Hematopoietic multipotent progenitor cell treated with erythropoietin and hydrocortisone succinate and interleukin-3 and kit ligand, for 6 days (in vitro differentiated cells): Measurements from ENCODE around the gene CCDC12.

Experiments used
- DNase-seq: peaks from one replicate; pipeline ENCODE4 v3.0.0-alpha.2; 2015

CCDC12 gene

DNA sequence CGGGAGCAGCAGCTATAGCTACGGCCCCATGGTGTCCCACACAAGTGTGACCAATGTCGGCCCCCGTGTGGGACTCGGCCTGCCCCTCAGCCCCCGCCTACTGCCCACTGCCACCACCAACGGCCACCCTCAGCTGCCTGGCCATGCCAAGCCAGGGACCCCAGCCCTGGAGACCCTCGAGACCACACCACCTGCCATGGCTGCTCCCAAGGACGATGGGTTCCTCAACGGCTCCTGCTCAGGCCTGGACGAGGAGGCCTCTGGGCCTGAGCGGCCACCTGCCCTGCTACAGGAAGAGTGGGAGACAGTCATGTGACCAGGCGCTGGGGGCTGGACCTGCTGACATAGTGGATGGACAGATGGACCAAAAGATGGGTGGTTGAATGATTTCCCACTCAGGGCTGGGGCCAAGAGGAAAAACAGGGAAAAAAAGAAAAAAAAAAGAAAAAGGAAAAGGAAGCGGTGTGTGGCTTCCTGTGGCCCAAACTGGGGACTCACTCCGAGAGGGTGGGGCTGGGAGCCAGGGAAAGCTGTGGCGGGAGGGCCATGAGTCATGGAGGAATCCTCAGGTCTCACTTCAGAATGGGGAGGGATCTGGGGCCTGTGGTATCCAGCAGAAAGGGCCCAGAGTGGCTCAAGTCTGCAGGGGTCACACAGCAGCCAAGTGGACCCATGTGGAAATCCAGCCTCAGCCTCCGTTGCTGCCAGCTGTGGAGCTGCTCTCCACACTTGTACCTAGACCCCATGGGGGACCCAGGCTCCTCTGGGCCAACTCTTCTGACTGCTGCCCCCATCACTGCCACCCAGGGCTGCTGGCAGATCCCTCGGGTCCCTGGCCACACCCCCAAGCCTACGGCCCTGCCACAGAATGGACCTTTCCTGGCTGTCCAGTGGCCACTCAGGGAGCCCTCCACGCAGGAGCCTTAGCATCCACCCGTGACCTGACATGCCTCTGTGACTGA lies 72.9 kb downstream of the CCDC12 start:
- DNase-seq, result no peak

DNA sequence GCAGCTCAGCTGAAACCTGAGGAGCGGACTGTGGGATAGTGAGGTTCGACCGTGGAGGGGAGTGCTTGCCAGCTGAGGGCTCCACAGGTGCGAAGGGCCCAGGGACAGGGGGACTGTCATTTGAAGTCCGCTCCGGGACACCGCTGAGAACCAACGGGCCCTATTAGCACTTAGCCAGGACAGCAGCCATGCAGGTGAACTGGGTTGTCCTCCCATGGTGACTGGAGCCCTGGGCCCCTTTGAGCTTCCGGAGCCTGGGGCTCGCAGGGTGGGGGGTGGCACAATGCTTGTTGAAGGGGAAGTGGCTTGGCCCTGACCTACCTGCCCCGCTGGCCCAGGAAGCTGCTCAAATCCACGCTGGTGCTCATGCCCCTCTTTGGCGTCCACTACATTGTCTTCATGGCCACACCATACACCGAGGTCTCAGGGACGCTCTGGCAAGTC lies 74.3 kb downstream of the CCDC12 start:
- DNase-seq, result no peak

DNA sequence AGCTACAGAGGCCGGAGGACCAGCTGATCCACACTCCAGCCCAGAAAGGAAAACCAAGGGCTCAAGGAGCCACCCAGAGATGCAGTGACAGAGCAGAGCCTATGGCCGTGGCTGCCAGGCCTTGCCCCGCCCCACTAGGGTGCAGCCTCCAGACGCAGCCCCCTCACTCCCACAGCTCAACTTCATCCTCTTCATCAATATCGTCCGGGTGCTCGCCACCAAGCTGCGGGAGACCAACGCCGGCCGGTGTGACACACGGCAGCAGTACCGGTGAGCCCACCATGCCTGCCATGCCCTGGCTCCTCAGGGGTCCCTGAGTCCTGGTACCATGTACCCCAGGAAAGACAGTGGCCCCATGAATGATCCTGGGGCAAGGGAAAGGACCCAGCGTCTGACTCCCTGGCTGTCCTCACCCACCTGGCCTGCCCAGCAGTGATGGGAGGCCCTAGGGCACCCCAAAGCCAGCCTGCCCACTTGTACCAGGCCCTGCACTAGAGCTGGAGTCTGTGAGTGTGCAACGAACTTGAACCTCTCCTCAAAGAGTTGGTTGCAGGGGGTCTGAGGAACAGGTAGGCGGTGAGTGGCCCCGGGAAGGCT lies 74.9 kb downstream of the CCDC12 start:
- no peak for DNase-seq

DNA sequence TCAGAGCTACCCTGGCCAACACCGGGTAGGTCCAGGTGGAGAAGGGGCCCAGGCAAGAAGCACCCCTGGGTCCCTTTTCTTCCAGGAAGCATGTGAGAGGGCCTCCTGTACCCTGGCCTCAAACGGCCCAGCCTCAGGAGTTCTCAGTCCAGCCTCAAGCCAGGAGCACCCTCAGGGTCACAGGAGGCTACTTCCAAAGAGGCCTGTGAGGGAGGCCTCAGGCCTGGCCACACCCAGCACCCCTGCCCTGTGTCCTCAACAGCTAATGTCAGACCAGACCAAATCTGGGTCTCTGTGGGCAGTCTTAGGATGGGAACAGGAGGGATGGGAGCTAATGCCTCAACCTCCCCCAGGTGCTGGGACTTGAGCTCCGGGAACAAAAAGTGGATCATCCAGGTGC lies 75.5 kb downstream of the CCDC12 start:
- no peak for DNase-seq

DNA sequence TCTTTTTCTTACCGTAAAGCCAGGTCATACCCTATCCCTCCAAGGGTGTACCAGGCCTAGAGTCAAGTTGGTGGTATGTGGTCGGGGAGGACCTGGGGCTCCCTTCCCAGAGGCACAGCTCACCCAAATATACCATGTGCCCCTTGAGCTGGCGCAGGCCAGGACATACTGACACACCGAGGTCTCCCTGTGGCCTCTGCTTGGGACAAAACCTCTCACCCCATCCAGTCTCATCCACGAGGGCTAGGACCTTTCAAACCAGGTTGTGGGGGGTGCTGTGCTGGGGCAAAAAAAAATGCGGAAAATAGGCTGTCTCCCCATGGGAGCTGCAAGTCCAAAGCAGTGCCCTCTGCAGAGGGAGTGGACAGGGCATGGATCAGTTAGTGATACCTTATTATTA lies 76.2 kb downstream of the CCDC12 start:
- no peak for DNase-seq

DNA sequence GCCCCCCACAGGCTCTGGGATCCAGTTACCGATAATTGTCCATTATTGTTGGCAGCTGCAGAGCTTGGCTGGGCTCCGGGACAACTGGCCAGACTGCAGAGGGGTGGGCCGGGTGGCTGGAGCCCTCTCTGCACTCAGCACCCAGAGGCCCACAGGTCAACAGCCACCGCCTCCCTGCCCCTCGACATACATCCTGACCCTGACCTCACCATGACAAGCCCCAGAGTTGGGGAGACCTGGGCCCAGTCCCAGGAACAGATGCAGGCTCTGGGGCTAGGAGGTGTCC lies 76.6 kb downstream of the CCDC12 start:
- DNase-seq, result no peak

DNA sequence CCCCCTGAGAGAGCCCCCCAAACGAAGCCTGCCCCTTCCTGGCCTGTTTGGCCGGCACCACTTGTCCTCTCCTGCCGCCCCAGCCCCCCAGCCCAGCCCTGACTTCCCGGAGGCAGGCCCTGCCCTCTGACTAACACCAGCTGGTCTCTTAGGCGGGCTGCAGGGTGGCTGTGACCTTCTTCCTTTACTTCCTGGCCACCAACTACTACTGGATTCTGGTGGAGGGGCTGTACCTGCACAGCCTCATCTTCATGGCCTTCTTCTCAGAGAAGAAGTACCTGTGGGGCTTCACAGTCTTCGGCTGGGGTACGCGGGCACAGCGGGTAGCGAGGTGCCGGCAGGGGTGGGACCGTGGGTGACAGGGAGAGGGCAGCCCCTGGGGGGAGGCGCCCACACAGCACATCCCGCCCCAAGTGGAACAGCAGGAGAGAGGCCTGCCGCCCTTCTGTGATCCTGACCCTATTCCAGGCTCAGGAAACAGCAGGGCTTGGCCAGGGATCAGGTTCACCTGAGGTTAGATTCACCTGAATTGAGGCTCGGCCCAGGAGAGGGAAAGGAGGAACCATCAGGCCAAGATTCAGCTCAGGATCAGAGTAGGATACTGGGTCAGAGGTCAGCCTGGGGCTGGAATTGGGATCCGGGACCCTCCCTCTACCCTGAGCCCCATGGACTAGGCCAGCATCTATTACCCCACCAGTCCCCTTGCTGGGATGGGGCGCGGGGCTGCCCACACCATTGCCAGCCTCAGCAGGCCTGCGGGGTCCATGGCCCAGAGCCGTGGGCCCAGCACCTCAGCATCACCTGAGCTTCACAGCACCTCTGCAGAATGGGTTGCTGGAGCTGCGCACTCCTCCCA lies 77.2 kb downstream of the CCDC12 start:
- no peak for DNase-seq

DNA sequence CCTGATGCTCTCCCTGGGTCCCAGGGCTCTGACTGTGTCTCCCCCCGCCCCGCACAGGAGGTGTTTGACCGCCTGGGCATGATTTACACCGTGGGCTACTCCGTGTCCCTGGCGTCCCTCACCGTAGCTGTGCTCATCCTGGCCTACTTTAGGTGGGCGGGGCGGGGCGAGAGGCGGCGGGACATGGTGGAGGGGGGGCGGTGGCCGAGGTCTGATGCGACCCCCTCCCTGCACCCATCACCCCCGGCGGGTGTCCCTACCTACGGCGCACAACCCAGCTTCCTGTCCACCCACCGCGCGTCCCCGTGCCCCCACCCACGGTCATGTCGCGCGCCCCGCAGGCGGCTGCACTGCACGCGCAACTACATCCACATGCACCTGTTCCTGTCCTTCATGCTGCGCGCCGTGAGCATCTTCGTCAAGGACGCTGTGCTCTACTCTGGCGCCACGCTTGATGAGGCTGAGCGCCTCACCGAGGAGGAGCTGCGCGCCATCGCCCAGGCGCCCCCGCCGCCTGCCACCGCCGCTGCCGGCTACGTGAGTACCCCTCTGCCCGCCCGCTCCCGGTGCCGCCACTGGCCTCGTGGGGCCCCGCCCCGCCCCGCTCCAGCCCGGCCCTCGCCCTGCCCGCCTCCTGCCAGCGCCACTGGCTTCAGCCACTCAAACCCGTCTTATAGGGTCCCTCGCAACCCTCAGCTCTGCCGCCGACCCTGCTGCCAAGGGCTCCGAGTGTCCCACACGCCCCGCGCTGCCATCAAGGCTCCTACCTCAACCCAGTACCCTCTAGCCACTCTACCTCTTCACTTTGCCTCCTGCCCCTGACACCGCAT lies 78.0 kb downstream of the CCDC12 start:
- DNase-seq, result no peak

DNA sequence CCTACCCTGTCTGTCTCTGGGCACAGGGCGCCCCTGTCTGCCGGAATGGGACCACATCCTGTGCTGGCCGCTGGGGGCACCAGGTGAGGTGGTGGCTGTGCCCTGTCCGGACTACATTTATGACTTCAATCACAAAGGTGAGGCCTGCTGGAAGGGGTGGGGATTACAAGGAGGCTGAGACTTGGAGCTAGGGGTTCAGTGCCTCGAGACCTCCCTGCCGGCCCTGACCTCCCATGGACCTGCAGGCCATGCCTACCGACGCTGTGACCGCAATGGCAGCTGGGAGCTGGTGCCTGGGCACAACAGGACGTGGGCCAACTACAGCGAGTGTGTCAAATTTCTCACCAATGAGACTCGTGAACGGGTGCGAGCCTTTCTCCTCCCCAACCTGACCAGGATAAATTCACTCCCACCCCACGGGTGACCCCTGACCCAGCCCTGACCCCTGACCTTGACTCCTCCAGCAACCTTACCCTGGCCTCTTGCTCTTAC lies 78.7 kb downstream of the CCDC12 start:
- no peak for DNase-seq

DNA sequence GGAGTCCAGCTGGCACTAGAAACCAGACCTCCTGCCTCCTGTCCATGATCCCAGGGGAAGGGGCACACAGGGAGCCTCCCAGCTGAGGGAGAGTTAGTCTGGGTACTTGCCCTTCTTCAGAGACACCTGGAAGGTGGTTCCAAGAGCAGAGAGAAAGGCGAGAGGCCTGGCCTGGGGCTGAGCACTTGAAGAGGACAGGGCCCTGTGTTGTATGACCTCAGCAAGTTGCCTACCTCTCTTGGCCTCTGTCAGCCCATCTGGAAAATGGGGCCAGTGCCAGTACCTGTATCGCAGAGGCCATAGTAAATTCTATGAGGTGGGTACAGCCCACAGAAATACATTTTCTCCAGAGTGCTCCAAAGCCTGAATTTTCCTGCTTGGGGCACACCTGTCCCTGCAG lies 79.5 kb downstream of the CCDC12 start:
- no peak for DNase-seq

DNA sequence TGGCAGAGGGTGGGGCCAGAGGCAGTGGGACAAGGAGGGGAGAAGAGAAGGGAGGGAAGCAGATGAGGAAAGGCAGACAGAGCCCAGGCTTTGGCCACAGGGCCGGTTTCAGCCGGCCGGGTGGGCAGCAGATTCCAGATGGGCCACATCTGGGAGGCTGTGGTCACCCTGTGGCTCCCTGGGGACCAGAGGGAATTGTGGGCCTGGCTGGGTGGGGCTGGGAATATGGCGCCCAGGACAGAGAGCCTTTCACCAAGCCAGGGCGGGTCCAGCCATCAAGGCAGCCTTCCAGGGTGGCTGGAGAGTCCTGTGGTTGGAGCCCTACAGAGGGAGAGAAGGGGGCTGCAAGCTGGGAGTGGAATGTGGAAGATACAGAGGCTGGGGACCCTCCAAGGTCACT lies 80.2 kb downstream of the CCDC12 start:
- DNase-seq, result no peak

DNA sequence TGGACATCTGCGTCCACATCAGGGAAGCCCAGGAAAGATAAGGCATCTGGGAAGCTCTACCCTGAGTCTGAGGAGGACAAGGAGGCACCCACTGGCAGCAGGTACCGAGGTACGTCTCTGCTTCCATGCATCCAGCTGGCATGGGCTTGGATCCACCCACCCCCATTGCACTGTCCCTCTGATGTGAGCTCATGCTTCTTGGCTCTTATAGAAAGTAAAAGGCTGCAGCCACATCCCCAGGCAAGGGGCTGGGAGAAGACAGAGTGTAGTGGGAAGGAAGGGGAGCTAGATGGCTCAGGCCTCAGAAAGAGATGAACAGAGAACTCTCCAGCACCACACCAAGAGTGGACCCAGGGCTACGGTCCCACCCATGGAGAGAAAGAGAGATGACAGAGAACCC lies 80.8 kb downstream of the CCDC12 start:
- DNase-seq, result no peak

DNA sequence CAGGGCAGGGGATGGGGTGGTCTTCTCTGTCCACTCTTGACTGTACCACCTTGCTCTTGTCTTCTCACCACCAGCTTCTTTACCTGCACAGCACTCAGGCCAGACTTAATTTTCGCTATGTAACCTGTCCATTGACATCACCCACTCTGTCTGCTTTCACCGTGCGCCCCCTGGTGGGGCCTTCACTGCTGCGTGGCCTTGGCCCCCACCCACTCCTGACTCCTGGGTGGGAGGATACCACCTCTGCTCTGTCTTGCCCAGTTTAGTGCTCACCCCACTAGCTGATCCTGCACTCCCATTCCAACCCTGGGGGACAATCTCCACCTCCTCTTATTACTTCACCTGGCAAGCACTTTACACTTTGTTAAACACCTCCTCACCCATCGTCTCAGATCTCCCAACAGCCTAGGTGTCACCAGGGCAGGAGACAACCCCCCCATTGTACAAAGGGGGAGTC lies 81.3 kb downstream of the CCDC12 start:
- peak; percentile 79 for DNase-seq

DNA sequence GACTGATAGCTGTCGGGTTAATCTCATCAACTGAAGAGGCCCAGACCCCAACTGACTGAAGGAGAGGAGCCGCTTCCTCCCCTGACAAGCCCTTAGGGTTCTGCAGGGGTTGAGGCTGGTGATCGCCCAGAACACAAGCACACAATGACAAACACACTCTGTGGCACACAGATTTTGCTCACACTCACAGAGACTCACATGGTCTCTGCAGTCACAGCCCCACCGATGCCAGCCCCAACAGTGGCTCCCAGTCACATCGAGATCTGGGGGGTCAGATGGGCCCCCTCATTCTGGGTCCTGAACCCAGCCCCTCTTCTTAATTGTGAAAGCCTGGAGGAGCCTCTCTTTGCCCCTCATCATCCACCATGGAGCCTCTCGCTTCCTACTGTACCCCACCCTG lies 82.3 kb downstream of the CCDC12 start:
- no peak for DNase-seq

DNA sequence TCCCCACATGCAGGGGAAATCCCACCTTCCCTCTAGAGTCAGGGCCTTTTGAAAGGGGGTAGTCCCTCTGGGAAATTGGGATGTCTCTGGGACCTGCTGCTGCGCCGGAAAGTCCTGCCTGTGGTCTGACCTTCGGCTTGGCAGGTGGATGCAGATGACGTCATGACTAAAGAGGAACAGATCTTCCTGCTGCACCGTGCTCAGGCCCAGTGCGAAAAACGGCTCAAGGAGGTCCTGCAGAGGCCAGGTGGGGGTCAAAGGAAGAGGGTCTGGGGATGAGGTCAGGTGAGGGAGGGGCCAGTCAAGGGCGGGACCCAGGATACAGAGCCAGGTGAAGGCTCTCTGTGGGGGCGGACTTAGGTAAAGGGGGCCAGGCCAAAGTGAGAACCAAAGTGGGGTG lies 82.8 kb downstream of the CCDC12 start:
- no peak for DNase-seq

DNA sequence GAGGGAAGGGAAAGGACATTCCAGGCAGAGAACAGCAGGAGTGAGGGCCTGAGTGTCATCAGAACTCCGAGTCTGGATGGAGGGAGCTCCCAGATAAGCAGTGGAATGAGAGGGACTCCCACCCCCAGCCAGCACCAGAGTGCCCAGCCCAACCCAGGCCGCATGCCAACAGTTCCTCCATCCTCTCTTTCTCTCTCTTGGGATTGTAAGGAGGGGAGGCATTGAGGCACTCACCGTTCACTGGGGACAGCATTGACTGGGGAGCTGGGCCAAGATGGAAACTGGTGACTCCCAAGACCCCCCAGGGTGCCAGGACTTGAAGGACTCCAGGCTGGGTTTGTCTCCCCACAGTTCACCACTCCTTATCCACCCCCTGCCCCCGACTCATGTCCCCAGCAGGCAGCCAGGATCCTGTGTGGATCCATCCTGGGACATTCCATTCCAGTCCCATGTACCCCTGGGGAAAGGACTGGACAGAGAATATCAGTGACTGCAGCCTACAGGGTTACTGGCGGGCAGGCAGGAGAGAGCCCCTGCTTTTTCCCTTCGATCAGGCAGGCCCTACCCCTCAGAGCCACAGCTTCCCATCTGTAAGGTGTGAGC lies 83.3 kb downstream of the CCDC12 start:
- DNase-seq, result no peak

DNA sequence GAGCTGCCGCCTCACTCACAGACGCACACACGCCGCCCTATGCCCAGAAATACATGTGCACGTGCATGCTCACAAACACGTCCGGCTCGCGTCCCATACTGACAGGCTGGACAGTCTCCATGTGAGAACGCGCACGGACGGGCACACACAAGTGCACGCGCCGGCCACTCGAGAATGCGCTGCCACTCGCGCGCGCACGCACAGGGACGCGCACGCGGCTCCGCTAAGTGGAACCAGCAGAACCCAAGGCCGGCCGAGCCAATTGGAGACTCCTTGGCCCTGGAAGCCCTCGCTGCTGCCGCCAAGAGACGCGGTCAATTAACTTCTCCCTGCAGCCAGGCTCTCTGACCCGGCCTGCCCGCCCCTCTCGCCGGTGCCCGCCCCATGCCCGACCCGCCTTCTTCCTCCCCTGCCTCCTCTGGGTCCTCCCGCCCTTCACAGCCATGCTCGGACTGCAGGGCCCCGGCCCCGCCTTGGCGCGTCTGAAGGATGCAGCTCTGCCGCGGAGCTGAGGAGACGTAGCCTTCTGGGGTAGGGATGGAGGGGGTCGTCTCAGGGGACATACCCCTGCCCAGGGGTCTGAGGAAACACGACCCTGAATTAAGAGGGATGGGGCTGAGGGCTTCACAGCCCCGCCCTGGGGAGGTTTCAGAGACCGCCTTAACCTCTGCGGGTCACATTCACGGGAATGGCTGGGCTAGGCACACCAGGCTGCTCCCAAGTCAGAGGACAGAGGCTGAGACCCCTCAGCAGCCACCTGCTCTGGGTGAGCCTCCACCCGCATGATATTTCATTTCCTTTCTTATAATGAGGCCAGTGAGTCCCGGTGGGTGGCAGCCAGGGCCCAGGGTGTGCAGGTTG lies 84.0 kb downstream of the CCDC12 start:
- DNase-seq, result peak; percentile 70

DNA sequence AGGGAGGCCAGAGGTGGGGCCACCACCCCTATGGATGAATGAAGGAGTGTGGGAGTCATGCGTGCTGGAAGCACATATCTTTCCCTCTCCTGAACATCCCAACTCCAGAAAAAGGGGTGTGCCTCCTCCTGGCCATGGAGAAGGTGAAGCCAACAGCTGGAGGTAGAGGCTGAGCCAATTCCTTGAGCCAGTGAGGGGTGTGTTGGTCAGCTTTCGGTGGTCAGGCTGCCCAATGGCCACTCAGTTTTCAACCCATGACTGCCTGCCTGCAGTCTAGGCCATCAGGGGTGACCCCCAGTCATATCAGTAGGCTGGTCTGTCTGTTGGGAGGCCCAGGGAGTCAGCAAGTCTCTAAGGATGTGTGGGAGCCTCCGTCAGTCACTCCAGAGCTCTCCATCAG lies 85.4 kb downstream of the CCDC12 start:
- no peak for DNase-seq

DNA sequence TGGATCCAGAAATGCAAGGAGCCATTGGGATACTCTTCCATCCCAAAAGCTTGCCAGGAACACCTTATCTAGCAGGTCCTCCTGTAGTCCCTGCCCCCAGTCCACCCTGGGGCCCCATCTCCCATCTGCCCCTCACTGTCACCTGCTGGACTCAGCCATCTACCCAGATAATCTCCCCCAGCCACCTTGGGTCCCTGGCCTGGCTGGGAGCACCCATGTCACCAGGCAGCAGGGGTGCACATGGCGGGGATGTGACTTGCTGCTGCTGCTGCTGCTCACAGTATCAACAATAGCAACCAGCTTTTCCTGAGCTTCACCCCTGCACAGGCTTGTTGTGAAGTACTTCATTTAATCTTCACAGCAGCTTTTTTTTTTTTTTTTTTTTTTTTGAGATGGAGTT lies 86.4 kb downstream of the CCDC12 start:
- DNase-seq, result peak; percentile 28

DNA sequence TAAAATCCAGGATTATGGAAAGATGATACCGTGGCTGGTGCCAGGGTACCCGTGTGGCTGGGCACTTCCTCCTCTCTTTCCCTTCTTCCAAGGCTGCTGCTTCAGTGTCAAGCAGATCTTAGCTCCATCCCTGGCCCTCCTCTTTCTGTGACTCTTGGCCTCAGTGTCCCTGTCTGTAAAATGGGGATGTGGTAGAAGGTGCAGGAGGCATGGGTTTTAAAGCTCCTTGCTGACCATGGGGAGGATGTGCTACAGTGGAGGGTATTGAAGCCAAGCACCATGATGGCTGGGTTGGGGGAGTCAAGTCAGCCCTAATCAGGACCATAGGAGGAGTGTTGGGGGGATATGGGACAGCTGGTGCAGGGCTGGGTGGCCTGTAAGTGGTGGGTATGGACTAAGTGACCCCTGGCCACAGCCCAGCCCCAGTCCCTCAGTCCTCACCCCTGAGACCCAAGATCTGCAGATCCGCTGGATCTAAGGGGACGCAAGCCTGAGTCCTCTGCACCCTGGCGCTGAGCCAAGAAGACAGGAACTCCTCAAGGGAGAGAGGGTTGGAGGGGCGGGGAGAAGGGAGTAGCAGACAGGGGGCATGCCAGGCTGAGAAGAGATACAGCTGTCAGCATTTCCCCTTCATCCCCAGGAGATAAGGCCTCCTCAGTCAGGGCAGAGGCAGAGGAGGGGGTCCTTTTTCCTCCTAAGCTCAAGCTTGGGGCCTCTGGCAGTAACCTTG lies 87.0 kb downstream of the CCDC12 start:
- peak; percentile 59 for DNase-seq
